NCI-H1694 treated with DMSO at 0.1 percent for 48 hours (cell line): ENCODE data around the gene SLC39A12.

ENCODE experiments used
- DNase-seq: peaks from one replicate; lab custom pipeline; 2025; lab: John Stamatoyannopoulos, UW

SLC39A12 gene

GRCh38 chr10:18059826-18060559, 108.3 kb downstream of the SLC39A12 start:
- DNase-seq = no peak

GRCh38 chr10:18066947-18067346, 115.2 kb downstream of the SLC39A12 start:
- no peak for DNase-seq

GRCh38 chr10:18068401-18068800, 116.7 kb downstream of the SLC39A12 start:
- DNase-seq = no peak

GRCh38 chr10:18071591-18071990, 119.9 kb downstream of the SLC39A12 start:
- no peak for DNase-seq

- DNase-seq = no peak
Measured at GRCh38 chr10:18073314-18073713, 121.6 kb downstream of the SLC39A12 start.

GRCh38 chr10:18075881-18076280, 124.2 kb downstream of the SLC39A12 start:
- DNase-seq = no peak

- DNase-seq = no peak
Measured at GRCh38 chr10:18079665-18080295, 128.1 kb downstream of the SLC39A12 start.

GRCh38 chr10:18082381-18082780, 130.7 kb downstream of the SLC39A12 start:
- no peak for DNase-seq

- no peak for DNase-seq
Measured at GRCh38 chr10:18085855-18086254, 134.1 kb downstream of the SLC39A12 start.

- no peak for DNase-seq
Measured at GRCh38 chr10:18086746-18087145, 135.0 kb downstream of the SLC39A12 start.

- no peak for DNase-seq
Measured at GRCh38 chr10:18087355-18087754, 135.6 kb downstream of the SLC39A12 start.
